Muscle of arm (tissue), 12 donors: Measurements from ENCODE around the gene MTNR1A. TPM values are rescaled to one million over a fixed set of nuclear protein-coding genes. Genes with fewer than 3 reads are reported as not detected.
"Not testable (repeated sequence)": the region's sequence is repeated elsewhere in the genome, so short reads cannot be mapped to it uniquely, and the experiment has no call there.

Source experiments
- DNase-seq: peaks from one replicate; pipeline ENCODE4 v3.0.0-alpha.2; 2013
- polyA plus RNA-seq, 12 donors: library from polyadenylated mRNA; unstranded; fragments of 120-200 nt; gene quantifications; one replicate each; pipeline ENCODE4 v1.2.1, GENCODE V29; 2013; ENCODE audit not compliant: insufficient read length in 12 of 12

Gene MTNR1A
- polyA plus RNA-seq, 12 donors: not detected

- no peak for DNase-seq
These were observed 8.4 kb upstream of the MTNR1A start for GRCh38 chr4:186563761-186564160.

GRCh38 chr4:186561748-186562147, 6.4 kb upstream of the MTNR1A start:
- no peak for DNase-seq

DNA sequence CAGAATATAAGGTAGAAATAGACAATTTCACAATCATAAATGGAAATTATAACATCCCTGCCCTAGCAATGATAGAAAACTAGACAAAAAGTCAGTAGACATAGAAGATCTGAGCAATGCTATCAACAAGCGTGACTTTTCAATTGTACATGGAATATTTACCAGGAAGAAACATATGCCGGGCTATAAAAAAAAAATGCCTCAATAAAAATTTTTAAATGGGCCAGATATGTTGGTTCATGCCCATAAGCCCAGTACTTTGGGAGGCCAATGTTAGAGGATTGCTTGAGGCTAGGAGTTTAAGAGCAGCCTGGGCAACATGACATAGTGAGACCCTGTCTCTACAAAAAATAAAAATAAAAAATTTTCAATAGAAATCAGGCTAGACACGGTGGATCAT, 5.3 kb upstream of the MTNR1A start:
- no peak for DNase-seq

DNA sequence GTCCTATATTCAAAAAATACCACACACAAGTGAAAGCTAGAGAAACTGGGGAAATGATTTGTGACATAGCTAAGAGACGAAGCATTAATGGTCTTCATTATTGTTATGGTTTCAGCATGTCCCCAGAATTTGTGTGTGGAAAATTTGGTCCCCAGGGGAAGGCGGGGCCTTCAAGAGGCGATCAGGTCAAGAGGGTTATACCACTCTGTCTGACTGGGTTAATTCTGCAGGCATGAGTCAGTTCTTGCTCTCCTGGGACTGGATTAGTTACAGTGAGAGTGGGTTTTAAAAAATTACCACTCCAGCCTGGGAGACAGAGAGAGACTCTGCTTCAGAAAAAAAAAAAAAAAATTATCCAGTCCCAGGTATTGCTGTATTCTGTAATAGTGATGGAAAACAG, 2.1 kb upstream of the MTNR1A start:
- DNase-seq: no peak

DNA sequence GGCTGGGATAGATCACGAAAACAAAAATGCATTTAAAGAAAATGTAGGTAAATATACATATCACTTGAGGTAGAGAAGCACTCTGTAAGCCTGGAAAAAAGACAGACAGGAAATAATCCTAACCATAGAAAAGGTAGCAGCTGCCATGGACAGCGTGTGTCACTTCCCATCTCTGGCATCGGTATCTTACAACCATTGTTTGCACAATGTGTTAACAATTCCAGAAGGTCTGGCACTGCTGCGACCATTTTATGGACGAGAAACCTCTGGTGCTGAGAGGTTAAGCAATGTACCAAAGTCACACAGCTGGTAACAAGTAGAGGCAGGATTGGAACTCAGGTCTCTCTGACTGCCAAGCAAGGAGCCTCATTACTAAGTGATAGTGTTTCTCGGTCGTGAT, 1.7 kb upstream of the MTNR1A start:
- no peak for DNase-seq

- DNase-seq: peak; percentile 12
These were observed 841 bp downstream of the MTNR1A start for GRCh38 chr4:186554539-186554913.

- no peak for DNase-seq
These were observed 1.6 kb downstream of the MTNR1A start for GRCh38 chr4:186553717-186554116.

GRCh38 chr4:186551849-186552248, 3.5 kb downstream of the MTNR1A start:
- no peak for DNase-seq

DNA sequence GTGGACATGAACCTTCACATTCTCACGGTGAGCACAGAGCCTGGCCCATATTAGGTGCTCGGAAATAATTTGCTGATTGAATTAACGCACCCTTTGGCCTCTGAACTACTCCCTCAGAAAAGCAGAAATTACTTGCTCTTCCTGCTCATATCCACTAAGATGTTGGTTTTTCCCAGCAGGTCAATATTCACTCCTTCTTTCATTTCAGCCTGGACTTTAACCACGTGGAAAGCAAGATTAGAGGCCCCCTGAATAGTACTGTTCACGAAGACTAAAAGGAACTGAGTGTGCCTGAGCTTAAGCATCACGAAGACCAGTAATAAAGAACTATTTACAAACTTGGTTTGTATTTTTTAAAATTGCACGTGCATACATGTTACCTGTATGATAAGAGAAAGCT, 9.9 kb downstream of the MTNR1A start:
- DNase-seq: no peak

- no peak for DNase-seq
These were observed 12.2 kb downstream of the MTNR1A start for GRCh38 chr4:186543206-186543605.

DNA sequence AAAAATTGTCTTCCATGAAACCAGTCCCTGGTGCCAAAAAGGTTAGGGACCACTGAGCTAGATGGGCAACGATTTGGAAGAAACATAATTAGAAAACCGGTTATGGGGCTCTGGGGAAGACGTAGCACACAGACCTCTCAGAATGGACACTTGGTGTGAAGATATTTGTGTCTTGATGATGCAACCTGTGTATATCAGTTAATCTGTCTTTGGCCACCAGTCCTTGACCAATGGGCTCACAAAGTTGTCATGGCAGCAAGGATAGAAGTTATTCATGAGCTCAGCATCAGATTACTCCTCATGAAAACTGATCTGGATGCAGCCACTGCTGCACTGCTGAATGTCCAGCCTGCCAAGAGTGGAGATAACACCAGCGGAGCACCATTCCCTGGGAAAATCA, 13.6 kb downstream of the MTNR1A start:
- DNase-seq: no peak

- DNase-seq: no peak
These were observed 17.4 kb downstream of the MTNR1A start for GRCh38 chr4:186537843-186538521.

GRCh38 chr4:186536285-186536684, 19.1 kb downstream of the MTNR1A start:
- no peak for DNase-seq

DNA sequence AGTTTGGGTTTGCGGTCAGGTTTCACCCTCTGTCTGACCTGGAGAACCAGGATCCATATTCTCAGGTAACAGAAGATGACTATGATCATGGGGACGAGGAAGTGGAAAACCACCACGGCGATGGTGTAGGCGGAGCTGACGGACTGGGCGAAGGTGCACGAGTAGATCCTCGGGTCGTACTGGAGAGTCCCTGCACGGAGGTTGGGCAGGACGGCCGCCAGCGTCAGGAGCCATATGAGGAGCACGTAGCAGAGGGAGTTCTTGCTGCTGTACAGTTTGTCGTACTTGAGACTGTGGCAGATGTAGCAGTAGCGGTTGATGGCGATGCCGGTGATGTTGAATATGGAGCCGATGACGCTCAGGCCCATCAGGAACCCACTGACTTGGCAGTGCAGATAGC, 21.3 kb downstream of the MTNR1A start:
- no peak for DNase-seq

GRCh38 chr4:186523927-186524326, 31.4 kb downstream of the MTNR1A start:
- not testable (repeated sequence) for DNase-seq

DNA sequence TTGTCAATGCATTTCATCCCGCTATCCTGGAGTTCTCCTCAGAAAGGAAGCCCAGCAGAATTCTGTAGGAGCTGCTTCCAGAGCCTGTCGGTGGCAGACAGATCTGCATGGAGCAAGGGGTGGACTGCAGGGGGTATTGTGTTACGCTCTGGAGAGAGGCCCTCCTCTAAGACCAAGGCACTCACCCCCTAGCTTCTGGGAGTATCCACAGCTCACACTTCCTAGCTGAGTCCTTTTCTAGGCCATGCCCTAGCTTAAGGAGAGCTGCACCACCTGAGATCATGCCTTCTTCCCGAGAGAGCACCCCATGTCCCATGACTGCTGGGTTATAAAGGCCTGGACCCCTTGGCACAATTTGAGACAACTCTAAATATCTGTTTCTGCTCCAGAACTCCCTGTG, 39.1 kb downstream of the MTNR1A start:
- DNase-seq: no peak

GRCh38 chr4:186514271-186514950, 41.0 kb downstream of the MTNR1A start:
- DNase-seq: no peak

DNA sequence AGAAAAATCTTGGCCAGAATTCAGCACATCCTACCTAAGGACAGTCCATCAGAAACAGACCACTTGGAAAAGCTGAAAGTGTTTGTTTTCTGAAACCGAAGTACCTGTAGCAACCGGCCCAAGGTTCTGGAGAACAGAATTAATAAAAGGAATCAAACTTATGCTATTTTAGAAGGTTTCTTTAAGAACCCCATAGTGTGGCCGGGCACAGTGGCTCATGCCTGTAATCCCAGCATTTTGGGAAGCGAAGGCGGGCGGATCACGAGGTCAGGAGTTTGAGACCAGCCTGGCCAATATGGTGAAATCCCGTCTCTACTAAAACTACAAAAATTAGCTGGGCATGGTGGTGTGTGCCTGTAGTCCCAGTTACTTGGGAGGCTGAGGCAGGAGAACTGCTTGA, 50.6 kb downstream of the MTNR1A start:
- not testable (repeated sequence) for DNase-seq

DNA sequence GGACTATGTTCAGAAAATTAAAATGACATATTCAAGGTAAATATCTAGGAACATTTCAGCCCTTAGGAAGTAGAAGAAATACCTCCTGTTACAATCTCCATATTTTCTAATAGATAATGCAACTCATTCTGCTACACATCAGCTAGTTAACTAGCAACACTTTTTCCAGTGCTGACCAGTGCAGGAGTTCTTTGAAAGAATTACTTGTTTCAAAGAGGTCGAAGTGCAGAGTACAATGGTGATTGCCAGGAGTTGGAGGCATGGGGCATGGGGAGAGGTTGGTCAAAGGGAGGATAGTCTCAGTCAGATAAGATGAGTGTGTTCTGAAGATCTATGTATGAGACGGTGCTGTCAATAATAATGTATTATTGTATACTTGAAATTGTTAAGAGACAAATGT, 53.1 kb downstream of the MTNR1A start:
- DNase-seq: no peak

DNA sequence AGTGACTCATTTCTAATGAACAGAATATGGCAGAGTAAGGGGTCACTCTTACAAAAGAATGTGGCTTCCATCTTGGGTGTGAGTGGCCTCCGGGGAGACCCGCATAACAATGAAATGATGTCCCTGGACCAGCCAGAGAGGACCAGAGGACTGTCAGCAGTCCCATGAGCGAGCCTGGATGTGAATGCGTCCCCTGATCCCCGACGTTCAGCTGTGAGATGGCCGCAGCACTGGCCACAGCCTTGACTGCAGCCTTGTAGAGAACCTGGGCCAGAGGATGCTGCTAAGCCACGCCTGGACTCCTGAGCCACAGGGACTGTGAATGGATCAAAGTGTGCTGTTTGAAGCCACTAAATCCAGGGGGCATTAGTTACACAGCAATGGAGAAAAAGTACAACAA, 53.8 kb downstream of the MTNR1A start:
- no peak for DNase-seq

GRCh38 chr4:186500721-186501304, 54.6 kb downstream of the MTNR1A start:
- DNase-seq: no peak

DNA sequence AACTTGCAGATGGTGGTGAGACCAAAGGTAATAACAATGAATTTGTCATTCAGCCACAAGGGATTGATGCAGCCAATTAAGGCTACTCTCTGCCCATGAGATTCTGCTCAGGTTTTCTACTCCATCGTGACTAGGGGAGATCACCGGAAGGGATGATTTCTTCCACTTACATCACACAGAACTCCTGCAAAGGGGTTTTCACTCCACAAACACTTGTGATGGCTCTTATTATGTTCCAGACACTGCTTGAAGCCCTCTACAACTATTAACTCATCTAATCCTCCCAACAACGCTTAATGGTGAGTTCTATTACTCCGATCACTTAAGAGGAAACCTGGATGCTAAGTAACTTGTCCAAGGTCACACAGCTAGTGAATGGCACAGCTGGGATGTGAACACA, 55.9 kb downstream of the MTNR1A start:
- no peak for DNase-seq

DNA sequence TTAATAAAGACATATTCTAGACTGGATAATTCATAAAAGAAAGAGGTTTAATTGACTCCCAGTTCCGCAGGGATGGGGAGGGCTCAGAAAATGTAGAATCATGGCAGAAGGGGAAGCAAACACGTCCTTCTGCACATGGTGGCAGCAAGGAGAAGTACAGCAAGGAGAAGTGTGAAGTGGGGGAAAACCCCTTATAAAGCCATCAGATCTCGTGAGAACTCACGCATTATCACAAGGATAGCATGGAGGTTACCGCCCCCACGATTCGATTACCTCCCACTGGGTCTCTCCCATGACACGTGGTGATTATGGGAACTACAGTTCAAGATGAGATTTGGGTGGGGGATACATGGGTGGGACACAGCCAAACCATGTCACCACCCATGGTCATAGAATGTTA, 58.3 kb downstream of the MTNR1A start:
- no peak for DNase-seq

DNA sequence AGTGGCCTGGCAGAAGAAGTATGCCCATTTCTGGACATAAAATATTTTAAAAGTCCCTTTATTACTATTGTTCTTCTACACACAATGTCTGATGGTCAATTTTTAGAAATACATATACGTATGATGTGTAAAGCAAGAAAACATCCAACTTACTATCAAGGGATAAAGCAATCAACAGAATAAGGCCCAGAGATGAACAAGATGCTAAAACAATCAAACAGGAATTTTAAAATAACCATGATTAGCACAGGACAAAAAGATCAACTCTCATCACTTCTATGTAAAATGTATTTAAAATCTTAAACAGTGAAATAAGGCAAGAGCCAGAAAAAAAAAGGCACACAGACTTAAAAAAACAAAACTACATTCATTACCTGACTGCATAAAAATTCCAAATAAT, 60.9 kb downstream of the MTNR1A start:
- DNase-seq: no peak
